ENCODE results near the gene MDN1. TPM values are rescaled to one million over a fixed set of nuclear protein-coding genes. Genes with fewer than 3 reads are reported as not detected.
A peak's percentile ranks its signal among the peaks of the same experiment; 100 is the strongest.

Gene MDN1
- total and polyA plus RNA-seq, 2 of the 8 experiments (the other 6 are each of a cell fraction or from before 2014, with no cell fraction given) = 53.5 to 179 TPM

DNA sequence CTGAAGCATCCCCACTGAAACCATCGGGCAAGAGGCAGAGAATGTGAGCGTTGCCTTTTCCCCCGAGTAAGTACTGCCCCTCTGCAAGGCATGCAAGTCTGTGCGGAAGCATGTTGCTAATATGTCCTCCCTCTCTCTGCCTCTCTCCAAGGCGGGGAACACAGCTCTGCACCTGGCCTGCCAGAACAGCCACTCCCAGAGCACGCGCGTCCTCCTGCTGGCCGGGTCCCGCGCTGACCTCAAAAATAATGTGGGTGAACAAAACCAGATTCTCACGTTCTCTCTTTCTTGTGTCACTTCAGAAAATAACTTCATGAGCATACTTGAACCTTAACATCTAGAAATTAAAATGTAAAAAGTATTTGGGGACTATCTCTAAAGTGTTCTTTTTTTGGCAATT, 207.5 kb downstream of the MDN1 start (continued):
- TF ChIP-seq CHD7 (IDR thresholded peaks at IDR 0.05; ENCODE audit: insufficient replicate concordance, low read length) (no peak), RAD21 (IDR thresholded peaks at IDR 0.05 in 1 of 2, conservative IDR thresholded peaks at IDR 0.05 in 1 of 2; ENCODE audit: low read depth in 2 of 2, low read length in 2 of 2) (peak; percentile 63 to 64), RNF2 (IDR thresholded peaks at IDR 0.05; ENCODE audit: borderline replicate concordance, low read depth, low read length, missing control alignments, poor library complexity, severe bottlenecking) (no peak), TEAD4 (IDR thresholded peaks at IDR 0.05; ENCODE audit: low read depth, low read length) (no peak), SIRT6 (IDR thresholded peaks at IDR 0.05; ENCODE audit: low read length) (no peak), HDAC2 (IDR thresholded peaks at IDR 0.05; ENCODE audit: borderline replicate concordance in 1 of 2, low read depth in 2 of 2, low read length in 2 of 2) (no peak)
- TF ChIP-seq, protein P1, sequence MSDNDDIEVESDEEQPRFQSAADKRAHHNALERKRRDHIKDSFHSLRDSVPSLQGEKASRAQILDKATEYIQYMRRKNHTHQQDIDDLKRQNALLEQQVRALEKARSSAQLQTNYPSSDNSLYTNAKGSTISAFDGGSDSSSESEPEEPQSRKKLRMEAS (IDR thresholded peaks at IDR 0.05) = 0 out of 2 replicates have a peak, but pooled peaks have one; percentile 24
